GM18867 (cell line): ENCODE results near the gene TANGO2.

Experiments
- ATAC-seq: cut with Tn5 transposase; IDR thresholded peaks from one replicate; pipeline ENCODE4 v1.9.1; 2021; ENCODE audit warnings: mild to moderate bottlenecking, moderate library complexity; ENCODE audit not compliant: unreplicated experiment

The TANGO2 gene, protein sequence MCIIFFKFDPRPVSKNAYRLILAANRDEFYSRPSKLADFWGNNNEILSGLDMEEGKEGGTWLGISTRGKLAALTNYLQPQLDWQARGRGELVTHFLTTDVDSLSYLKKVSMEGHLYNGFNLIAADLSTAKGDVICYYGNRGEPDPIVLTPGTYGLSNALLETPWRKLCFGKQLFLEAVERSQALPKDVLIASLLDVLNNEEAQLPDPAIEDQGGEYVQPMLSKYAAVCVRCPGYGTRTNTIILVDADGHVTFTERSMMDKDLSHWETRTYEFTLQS

DNA sequence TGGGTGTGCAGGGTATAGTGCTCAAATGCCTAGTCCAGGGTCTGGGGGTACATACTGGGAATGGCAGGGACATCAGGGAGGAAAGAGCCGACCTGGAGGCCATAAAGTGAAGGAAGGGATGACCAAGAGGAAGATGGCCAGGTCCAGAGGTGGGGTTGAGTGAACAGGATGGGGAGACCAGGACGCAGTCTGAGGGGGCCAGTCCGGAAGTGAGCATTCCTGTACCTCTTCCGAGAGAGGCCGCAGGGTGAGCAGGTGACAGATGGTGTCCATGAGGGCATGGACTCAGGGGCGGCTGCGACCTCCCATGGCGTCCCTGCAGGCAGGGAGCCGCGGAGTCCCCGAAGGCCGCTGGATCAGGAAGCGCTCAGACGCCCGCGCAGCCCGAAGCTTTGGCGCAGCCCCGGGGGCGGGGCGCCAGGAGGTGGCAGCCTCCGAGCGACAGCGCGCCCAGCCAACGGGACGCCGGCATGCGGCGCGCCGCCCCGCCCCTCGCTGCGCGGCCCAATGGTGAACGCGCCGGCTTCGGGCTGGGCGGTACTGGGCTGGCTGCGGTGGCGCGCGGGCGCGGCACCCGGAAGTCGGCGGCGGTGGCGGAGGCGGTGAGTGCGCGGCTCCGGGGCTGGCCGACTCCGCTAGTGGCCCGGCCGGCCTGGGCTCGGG is at the start of gene TANGO2:
Gene TANGO2 (plus strand): TSS at position 578 of the 663 bp plus-strand sequence. CDS start 15,689 bp downstream, outside the sequence.
- ATAC-seq, result peak; percentile 79

DNA sequence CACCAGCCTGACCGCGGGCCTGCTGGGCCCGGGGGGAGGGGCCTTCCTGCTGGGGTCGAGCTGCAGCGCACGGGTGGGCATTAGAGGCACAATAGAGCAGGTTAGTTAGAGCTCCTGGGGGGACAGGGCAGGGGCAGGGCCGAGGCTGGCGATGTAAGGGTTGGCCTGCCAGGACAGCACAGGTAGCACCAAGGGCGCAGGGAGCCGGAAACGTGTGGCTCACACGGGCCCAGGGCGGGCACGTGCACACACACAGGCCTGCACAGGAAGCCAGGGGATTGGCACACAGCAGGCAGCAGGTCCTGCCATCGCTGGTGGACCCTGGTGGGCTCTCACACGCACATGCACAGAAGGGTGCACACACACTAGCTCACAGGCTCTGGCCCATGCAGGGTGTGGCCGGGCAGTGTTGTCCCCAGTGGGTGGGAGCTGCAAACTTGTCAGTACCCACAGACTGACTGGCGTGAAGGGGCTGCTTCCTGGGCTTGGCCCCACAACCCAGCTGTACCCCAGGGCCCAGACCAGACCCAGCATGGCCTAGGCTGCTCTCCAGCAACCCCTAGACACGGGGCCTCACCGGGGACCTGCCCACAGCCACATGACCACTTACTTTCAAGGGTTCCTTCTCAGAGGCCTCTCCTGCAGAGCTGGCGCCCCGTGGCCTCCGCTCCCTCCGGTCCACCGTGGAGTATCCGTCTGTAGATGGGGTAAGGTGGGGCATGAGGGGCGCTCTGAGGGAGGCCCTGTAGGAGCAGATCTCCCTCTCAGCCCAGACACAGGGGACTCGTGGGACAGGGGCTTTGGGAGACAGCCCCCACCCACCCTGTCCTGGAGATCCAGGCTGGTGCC is 49.4 kb upstream of the TANGO2 start:
- ATAC-seq, result no peak

DNA sequence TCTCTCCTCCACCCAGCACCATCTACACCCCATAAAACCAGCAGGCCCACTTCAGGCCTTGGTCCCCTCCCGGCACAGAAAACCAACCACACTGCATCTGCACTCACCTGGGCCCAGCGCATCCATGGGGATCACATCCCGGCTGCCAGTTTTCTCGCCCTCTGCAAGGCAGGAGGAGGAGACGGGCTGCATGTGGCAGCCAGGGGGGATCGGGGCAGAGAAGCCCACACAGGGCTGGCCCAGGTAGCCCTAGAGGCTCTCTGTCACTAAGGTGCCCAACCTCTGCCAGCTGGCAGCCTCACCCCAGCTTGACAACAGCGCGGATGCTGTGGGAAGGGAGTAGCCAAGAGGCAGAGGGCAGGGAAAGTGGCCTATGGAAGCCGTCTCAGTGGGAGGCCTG is 48.7 kb upstream of the TANGO2 start:
- ATAC-seq, result no peak

DNA sequence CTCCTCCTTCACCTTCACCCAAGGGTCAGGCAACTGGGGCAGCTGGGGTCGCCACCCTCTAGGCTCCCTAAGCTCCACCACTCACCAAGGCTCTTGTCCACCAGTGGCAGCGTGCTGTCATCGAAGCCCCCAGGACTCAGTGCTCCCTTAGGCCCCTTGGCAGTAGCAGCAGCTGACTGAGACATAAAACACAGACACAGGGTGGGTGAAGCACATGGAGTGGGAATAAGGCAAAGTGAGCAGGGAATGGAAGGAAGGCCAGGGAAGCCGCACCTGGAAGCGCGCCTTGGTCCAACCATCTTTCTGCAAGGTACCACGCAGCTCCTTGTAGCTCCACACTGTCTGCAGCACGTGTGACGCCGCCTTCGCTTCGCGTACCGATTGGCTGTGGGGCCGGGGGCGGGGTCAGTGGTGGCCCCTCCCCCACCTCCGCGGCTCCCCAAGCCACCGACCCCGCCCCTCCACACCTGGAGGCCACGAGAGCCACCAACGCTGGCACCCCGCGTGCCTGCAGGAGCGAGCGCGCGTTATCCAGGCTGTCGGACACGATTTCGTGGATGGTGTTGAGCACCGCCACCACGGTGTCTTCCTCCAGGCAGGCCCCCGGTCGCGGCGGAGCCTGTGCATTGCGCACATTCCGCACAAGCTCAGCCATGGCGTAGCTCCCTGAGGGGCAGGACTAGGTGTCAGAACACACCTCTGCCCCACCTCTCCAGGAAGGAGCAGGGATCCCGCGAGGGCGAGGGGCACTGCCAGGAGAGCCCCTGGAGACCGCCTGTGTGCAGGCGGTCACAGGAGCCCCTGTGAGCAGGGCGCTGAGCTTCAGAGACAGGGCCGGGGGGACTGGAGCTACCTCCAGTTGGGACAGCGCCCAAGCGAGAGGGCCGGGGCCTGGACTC is 48.0 kb upstream of the TANGO2 start:
- no peak for ATAC-seq

DNA sequence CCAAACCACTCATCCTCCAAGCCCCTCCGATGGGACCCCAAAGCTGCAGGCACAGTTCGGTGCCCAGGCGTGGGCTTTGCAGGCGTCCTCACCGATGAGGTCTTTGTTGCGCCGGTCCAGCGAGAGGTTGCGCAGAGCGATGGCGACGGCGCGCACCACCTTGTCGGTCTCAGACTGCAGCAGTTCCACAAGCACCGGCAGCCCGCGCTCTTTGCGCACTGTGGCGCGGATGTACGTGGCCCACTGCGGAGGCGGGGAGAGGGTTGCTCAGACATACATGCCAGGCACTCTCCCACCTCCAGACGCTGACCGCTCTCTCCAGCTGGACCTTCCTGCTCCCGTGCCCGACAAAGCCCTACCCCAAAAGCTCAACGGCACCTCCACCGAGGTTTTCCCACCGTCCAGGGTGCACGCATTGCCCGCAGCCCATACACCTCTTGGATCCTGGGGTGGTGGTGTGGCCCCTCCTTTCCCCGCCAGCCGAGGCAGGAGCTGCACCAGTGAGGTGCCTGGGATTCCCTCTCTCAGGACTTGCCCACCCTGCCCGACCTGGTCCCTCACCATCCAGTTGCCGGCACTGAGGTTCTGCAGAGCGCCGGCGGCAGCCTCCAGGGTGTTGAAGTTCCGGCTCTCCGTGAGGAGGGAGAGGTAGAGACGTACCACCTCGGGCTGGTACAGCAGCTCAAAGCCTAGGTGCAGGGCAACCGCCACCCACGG is 47.2 kb upstream of the TANGO2 start:
- ATAC-seq, result no peak

DNA sequence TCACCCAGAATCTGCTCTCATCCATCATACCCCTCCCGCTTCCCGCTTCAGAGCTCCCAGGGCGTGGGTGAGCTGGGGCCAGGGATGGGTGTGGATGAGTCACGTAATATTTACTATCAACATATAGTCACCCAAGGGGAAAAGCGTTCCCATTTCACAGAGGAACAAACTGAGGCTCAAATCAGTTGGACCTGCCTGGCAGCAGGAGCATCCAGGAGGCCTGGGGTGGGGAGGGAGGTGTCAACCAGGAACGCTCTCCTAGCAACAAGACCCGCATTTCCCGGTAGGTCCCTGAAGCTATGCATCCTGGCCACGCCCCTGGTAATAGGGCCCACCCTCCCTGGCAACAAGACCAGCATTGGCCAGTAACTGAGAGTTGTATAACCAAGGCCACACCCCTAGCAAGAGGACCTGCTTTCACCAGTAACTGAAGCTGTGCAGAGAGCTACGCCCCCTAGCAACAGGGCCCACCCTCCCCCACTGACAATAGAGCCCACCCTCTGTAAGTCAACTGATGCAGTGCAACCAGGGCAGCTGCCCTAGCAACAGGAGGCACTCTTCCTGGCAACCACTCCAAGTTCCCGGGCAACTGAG is 46.5 kb upstream of the TANGO2 start:
- no peak for ATAC-seq

DNA sequence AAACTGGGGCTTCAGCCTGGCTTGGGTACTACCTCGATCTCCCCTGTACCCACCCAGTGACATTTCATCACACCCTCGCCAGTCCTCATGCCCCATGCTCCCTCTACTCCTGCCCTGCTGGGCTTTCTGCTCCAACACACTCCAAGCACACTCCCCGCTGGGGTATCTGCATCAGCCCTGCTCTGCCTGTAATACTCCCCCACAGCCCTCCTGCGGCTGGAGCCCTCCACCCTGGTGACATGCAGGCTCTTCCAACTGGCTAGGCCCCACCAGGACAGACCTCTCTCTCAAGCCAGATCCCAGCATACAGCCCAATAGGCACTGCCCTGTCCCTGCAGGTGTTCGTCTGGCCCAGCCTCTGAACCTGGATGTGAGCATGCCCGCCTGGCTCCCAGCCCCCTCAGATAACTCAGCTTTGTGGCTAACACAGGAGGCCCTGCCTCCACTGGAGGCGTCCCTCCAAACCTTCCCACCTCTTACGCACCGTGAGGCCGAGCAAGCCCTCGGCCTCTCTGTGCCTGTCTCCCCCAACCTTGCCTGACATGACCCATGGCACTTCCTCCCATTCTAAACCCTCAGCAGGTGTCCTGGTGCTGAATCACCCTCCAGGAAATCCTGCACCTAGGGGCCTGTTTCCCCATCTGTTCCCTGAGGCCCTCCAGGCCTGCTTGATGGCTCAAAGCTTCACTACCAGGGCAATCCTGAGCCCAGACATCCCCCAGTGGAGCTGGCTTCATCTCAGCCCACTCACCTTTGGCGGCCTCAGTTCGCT is 45.8 kb upstream of the TANGO2 start:
- ATAC-seq, result no peak

DNA sequence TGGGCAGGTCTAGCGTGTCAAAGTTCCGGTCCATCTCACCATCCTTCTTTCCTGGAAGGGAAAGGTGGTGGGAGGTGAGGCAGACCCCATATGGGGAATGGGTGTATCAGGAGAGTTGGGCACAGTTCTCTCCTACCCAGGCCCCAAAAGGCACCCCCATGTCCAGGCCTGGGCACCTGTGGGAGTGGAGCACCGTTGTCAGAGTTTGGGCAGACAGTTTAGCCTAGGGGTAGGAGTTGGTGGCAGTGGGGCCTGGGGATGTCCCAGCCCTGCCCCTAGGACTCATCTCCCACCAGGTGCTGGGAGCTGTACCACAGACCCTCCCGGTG is 45.2 kb upstream of the TANGO2 start:
- ATAC-seq, result no peak

DNA sequence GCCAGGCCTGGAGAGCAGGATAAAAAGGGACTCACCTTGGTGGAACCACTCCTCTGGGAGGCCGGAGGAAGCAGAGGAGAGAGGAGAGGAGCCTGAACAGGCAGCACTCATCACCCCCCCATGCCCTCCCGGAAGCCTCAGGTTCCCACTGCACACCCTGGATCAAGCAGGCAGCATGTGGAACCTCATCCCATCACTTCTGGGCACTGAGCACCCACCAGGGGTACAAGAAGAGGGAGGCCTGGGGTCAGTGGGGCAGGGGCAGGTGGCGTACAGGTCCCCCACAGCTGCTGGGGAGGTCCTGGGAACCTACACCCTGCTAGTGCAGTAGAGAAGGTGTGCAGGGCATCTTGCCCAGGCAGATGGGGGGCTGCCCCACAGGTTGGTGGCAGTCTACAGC is 44.2 kb upstream of the TANGO2 start:
- no peak for ATAC-seq

DNA sequence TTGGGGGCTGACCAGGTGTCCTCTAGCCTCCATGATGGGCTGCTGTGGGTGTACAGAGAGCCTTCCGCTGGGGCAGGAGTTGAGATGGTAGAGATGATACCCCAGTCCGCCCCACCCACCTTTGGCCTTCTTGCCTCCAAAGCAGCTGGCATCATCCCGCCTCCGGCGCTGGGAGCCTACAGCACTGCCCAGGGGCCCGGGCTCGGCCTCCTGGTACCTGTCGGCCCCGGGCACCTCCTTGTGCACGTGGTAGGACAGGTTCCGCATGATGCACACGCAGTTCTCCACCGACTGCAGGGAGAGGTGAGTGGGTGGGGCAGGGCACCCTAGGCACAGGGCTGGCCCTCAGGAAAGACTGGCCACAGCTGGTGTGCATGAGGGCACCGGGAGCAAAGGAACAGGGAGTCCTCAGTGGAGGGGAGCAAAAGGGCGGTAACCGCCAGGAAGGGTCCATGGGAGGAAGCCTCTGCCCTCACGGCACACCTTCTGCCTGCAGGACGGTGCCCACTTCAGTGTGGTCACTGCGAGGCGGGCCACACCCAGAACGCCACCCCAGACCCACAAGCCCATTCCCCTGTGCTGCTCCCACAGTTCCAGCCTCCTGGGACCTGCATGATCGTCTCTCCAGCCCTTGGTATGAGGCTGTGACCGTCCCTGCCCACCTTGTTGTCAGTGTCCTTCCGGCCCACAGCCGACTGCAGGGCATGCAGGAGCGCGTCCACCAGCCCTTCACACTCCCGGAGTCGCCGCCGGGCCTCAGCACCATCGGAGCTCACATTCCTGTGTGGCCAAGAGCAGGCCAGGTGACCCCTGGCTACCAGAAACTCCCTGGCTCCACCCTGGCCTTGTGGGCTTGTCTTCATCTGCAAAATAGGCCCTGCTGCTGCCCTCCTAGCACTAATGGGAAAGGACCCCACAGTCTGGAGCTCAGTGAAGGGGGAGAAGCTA is 43.3 kb upstream of the TANGO2 start:
- ATAC-seq, result no peak

DNA sequence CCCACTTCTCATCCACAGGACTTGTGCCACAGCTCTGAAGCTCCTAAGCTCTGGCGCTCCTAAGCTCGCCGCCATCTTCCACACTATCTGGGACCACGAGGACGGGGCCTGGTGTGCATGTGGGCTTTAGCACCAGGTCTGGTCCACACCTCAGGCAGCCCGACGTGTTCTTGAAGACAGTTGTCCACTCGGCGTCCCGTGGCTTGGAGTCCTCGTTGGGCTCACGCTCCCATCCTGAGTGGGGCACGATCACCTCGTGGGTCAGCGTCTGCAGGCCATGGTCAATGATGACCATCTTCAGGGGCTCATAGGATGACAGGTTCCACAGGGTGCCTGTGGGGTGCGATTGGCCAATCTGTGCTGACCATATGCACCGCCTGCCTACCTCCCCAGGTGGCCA is 42.2 kb upstream of the TANGO2 start:
- no peak for ATAC-seq

DNA sequence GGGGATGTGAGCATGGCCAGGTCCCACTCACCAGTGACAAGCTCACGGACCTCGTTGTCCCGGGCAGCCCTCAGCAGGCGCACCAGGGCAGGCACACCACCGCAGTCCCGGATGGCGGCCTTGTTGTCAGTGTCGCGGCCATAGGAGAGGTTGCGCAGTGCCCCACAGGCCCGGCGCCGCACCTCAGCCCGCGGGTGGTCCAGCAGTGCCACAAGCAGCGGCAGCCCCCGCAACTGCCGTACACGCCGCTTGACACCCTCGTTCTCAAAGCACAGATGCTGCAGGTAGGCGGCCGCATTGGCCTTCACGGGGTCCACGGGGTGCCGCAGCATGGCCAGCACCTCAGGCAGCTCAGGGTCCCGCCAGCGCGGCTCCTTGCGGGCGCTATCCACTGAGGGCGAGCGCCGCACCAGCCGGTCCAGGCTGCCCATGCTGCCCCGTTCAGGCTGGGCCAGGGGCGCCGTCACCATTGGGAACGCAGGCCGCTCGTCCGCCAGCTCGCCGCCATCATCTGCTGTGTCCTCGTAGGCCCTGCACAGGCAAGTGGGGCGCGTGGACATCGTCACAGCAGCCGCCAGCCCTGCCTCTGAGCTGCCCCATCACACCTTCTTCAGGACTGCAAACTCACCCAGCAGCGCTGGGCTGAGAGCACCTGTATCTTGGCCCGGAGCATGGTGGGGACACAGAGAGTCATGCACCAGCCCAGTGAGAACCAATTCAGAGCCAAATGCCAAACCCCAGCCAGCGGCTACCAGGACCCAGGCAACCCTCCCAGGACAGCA is 41.0 kb upstream of the TANGO2 start:
- ATAC-seq, result no peak

DNA sequence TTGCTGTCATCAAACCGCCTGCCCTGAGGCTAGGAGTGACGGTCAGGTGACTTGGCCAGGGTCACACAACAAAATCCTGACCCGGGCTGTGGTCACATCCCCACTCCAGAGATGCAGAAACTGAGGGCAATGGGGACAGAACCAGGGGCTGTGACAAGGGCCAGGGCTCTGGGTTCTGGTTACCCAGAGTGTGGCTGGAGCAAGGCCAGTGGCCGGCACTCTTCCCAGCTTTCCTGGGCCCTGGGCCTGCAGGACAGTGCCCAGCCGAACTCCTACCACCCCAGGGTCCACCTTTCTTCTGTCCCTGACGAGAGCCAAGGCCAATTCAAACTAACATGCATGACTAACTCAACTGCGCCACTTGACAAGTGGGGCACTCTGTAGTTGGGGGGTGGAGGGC is 40.1 kb upstream of the TANGO2 start:
- ATAC-seq, result no peak

DNA sequence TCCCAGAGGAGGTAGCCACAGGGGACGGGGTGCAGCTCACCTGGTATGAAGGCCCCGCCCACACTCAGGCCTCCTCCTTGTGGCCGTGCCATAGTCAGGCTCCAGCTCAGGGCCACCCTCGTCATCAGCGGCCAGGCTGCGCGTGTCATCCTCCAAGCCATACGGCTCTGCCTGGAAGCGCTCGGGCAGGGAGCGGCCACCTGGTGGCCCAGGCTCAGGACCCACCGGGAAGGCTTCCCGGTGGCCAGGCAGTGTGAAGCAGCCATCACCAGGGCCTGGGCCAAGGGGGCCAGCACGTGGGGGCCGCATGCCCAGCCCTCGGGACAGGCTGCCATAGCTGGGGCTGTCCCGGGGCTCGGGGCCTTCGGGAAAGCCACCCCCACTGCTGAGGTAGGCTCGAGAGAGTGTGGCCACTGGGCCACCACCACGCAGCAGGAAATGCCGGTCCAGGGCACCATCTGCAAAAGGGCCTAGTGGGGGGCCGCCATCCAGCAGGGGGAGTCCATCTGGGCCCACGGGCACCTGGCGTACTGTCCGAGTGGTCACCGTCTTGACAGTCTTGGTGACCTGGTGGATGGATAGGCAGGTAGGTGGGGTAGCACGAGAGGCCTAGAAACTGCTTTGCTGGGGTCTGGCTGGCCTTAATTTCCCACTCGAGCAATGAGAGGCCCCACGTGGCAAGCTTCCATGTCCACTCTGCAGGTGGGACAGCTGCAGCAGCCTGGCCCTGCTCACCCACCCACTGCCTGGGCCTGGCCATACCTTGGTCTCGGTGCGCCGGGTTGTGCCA is 39.5 kb upstream of the TANGO2 start:
- ATAC-seq, result no peak

DNA sequence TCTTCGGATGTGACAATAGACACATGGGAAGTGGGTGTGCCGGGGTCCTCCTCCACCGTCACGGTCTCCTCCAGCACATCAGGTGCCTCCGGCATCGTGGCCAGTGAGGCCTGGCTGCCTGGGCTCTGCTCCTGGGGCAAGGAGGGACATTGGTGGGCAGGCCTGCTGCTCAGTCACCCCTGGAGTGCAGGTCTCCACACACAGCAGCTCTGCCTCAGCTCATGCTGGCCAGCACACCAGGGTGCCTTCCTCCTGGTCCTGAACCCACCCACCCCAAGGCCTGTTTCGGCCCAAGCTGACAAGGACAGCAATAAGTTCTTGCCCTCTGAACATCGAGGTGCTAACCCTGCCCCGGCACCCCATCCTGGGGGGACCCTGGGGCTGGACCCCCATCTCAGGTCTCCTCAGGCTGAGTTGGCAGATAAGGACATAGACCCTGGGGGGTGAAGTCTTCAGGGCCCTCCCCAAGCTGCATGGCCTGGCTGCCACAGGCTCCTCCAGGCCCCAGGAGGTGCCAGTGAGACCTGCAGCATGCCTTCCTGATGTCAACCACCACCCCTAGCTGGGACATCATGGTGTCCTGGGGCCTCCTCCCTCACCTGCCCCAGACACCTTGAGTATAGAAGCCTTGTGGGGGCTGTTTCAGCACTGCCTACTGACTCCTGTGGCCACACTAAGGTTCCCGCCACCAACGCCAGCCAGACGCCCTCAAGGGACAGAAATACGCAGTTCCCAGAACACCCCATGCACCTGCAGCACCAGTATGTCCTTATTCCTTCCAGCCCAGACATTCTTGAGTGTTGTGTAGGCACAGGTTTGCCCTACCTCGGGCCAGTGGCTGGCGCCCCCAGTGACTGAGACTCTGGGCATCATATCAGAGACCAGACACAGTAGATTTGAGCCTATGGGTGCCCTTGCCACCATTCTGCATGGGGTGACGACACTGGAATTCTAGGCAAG is 38.7 kb upstream of the TANGO2 start:
- ATAC-seq, result no peak
